Panc1 (cell line): Measurements from ENCODE around the gene AMIGO3. TPM values are rescaled to one million over a fixed set of nuclear protein-coding genes. Genes with fewer than 3 reads are reported as not detected.

Experiments used
- ATAC-seq: fragments of 200-7000 bp; cut with Tn5 transposase; 2 replicates; pipeline ENCODE4 v1.9.1; 2020; ENCODE audit warnings: mild to moderate bottlenecking, moderate library complexity
- BruUV-seq: library from RNA; stranded (reverse); fragments of 400-500 nt; replicated peaks from 2 replicates; lab custom pipeline; 2021; lab: Mats Ljungman, UMichigan
- CTCF ChIA-PET: fragments of 300-600 bp; sonication (Branson Sonifier 250); formaldehyde crosslinking; loops from one replicate; lab custom pipeline; 2022; ENCODE audit warnings: antibody characterized with exemption; lab: Charles Lee
- POLR2A ChIA-PET: fragments of 300-600 bp; sonication (Branson Sonifier 250); formaldehyde crosslinking; loops from one replicate; lab custom pipeline; 2022; ENCODE audit warnings: antibody characterized with exemption; lab: Charles Lee
- DNase-seq: peaks from one replicate; pipeline ENCODE4 v3.0.0-alpha.2; 2010; ENCODE audit warnings: low read depth, low spot score
- H3K27ac ChIP-seq: 2 replicates; pipeline ENCODE4 v1.5.1; 2011; ENCODE audit warnings: mild to moderate bottlenecking, low read length, inconsistent platforms
- H3K27me3 ChIP-seq: fragments of 200-500 bp; sonication (Bioruptor generic); 2 replicates; pipeline ENCODE4 v1.6.0; 2014; ENCODE audit warnings: low read length, inconsistent platforms; ENCODE audit not compliant: control insufficient read depth, insufficient read depth
- H3K36me3 ChIP-seq: fragments of 200-500 bp; sonication (Bioruptor generic); 2 replicates; pipeline ENCODE4 v1.5.1; 2014; ENCODE audit warnings: inconsistent platforms, mild to moderate bottlenecking, low read length, moderate library complexity; ENCODE audit not compliant: control insufficient read depth, insufficient read depth
- H3K4me1 ChIP-seq: 2 replicates; pipeline ENCODE4 v1.5.1; 2011; ENCODE audit warnings: inconsistent platforms, mild to moderate bottlenecking, low read length, moderate library complexity; ENCODE audit not compliant: control insufficient read depth, insufficient read depth
- H3K4me3 ChIP-seq, 2 experiments: 2 replicates each; pipeline ENCODE4 v1.5.1; 2011 to 2012; ENCODE audit warnings: low read depth in 2 of 2, low read length in 2 of 2, mild to moderate bottlenecking in 2 of 2, inconsistent platforms in 1 of 2, moderate library complexity in 1 of 2
- H3K9me3 ChIP-seq: fragments of 200-500 bp; sonication (Bioruptor generic); 2 replicates; pipeline ENCODE4 v1.5.1; 2014; ENCODE audit warnings: low read depth, mild to moderate bottlenecking, inconsistent platforms, low read length, moderate library complexity; ENCODE audit not compliant: control insufficient read depth, insufficient read depth
- POLR2AphosphoS5 ChIP-seq: IDR thresholded peaks from 2 replicates; pipeline ENCODE4 v1.6.1; 2012; ENCODE audit warnings: mild to moderate bottlenecking, low read depth, low read length, moderate library complexity
- REST ChIP-seq, 2 experiments: IDR thresholded peaks; 2 replicates each; pipeline ENCODE4 v1.6.1; 2011 to 2012; ENCODE audit warnings: low read depth in 2 of 2, control low read depth in 1 of 2, low read length in 1 of 2, mild to moderate bottlenecking in 1 of 2, moderate library complexity in 1 of 2; ENCODE audit not compliant: insufficient read depth in 1 of 2
- SIN3A ChIP-seq: IDR thresholded peaks from 2 replicates; pipeline ENCODE4 v1.6.1; 2012; ENCODE audit warnings: low read depth, mild to moderate bottlenecking, low read length, moderate library complexity, borderline replicate concordance; ENCODE audit not compliant: insufficient read depth
- in situ Hi-C: cut with HindIII; loops from 2 replicates; pipeline ENCODE4 v1.10.0; 2016; ENCODE audit warnings: low sequenced_read_pairs, low pct_unique_long_range_greater_than_20kb
- intact Hi-C: fragments of 100-400 bp; cut with micrococcal nuclease; formaldehyde crosslinking; loops from one replicate; pipeline ENCODE4 v1.10.0; 2022; ENCODE audit not compliant: unreplicated experiment
- total RNA-seq: library from RNA; stranded (reverse); gene quantifications from one replicate; pipeline ENCODE4 v1.2.1, GENCODE V29; 2021; ENCODE audit not compliant: unreplicated experiment
- TF ChIP-seq, protein P1 (sequence below): fragments of 450-650 bp; IDR thresholded peaks from 2 replicates; pipeline ENCODE4 v1.5.1; 2017; ENCODE audit warnings: mild to moderate bottlenecking

The AMIGO3 gene
- total RNA-seq, 1 experiment from 2014 or later, result 0.72 TPM

DNA sequence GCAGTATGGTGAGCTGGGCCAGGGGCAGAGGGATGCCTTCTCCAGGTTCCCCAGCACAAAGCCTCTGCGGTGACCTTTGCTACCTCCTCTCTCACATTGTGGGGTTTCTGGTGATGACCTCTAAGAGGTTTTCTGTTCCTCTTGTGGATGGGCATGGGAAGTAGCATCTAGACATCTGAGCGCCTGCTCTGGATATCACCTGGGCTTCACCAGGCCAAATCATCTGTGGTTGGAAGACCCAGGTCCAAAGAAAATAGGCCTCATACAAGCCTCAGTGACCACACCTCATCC is 38.3 kb downstream of the AMIGO3 start:
- ChIA-PET CTCF (no interaction called here), POLR2A (no interaction called here)
- H3K4me3 ChIP-seq, result no peak overlapping the region
- TF ChIP-seq REST (IDR thresholded peaks at IDR 0.05; ENCODE audit: insufficient read depth in 1 of 2, low read depth in 2 of 2, low read length in 1 of 2) (no peak), SIN3A (no peak), POLR2AphosphoS5 (no peak)
- TF ChIP-seq, protein P1, sequence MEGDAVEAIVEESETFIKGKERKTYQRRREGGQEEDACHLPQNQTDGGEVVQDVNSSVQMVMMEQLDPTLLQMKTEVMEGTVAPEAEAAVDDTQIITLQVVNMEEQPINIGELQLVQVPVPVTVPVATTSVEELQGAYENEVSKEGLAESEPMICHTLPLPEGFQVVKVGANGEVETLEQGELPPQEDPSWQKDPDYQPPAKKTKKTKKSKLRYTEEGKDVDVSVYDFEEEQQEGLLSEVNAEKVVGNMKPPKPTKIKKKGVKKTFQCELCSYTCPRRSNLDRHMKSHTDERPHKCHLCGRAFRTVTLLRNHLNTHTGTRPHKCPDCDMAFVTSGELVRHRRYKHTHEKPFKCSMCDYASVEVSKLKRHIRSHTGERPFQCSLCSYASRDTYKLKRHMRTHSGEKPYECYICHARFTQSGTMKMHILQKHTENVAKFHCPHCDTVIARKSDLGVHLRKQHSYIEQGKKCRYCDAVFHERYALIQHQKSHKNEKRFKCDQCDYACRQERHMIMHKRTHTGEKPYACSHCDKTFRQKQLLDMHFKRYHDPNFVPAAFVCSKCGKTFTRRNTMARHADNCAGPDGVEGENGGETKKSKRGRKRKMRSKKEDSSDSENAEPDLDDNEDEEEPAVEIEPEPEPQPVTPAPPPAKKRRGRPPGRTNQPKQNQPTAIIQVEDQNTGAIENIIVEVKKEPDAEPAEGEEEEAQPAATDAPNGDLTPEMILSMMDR, result no peak
- H3K36me3 ChIP-seq, result no peaks in the 10 kb centered on the region
- H3K27ac ChIP-seq, result no peak overlapping the region
- DNase-seq (no peak), ATAC-seq (no peak)
- intact Hi-C loops, result no loop called here
- H3K27me3 ChIP-seq, result no peaks in the 10 kb centered on the region
- in situ Hi-C loops, result no loop called here
- H3K9me3 ChIP-seq, result no peaks in the 10 kb centered on the region
- no peaks in the 10 kb centered on the region for H3K4me1 ChIP-seq
- BruUV-seq, result no TSS peak

DNA sequence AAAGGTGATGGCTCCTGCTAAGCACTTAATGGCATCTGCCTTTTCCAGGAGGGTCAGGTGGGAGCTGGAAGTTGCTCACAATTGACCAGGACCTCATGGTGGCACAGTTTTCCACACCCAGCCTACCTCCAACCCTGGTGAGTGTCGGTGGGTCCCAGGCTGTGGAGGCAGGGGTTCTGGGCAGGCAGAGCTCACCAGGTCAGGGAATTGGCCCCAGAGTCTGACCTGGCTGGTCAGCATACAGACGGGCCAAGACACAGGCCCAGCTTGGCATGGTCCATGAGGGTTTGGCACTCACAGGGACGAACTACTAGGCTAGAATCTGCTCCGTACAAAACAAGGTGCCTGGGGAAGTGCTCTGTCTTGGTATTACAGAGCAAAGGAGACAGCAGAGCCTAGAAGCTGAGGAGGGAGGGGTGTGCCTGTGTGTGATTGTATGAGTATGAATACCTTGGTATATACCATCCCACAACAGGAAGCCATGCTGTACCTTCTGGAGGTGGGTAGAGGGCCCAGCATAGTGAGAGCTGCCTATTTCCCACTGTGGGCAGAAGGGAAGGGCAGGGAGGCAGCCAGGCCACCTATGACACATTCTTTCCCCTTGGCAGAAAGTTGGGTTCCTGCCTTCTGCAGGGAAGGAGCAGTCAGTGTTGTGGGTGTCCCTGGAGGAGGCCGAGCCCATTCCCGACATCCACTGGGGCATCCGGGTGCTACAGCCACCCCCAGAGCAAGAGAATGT is 38.8 kb downstream of the AMIGO3 start:
- Histone ChIP-seq H3K36me3 (peaks cover under 1% of the 10 kb centered on the region; the same call in 1 of the 2 replicates), H3K4me3 (no peak overlapping the region), H3K27ac (no peak overlapping the region), H3K4me1 (no peaks in the 10 kb centered on the region), H3K27me3 (no peaks in the 10 kb centered on the region), H3K9me3 (no peaks in the 10 kb centered on the region)
- no TSS peak for BruUV-seq
- intact Hi-C loops, result no loop called here
- ATAC-seq (no peak), DNase-seq (no peak)
- in situ Hi-C loops, result no loop called here
- POLR2A ChIA-PET, result no interaction called here
- TF ChIP-seq SIN3A, result no peak
- TF ChIP-seq, protein P1, result no peak
- CTCF ChIA-PET, result no interaction called here
